Kidney capillary endothelial cell (primary cell): ENCODE results near the gene VPS4A.

Source experiments
- DNase-seq: peaks from one replicate; pipeline ENCODE4 v3.0.0-alpha.2; 2018; ENCODE audit warnings: low spot score

VPS4A gene

DNA sequence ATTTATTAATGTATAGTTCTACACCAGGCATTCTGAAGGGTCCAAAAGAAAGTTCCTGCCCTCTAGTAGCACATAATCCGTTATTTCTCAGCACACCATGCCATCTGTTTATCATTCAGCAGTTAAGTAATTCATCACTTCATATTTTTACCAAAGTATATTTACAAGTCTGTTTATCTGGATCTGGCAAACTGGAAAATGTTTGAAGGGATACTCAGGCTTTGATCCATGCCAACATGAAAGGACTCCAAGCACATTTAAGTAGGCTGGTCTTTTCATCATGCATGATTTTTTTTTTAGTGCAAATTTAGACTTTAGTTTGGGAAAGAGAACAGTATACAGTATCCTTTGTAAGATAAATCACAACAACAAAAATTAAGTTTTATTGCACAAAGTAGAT, 4.1 kb upstream of the VPS4A start:
- DNase-seq, result no peak

DNA sequence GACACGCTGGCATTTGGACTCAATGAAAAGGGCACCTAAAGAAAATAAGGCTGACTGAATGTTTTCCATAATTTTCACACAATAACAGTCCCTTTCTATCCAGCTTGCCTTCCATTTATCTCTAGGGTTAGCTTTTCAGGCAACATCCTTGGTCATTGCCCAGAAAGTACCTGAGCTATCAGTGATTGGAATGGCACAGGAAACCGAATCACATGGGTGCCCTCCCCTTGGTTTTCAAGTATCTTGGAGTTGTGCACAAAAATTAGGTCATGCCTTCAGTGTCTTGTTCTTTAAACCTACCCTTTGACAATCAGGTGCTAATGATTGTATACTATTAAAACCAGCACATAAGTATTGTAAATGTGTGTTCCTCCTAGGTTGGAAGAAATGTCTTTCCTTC, 3.3 kb upstream of the VPS4A start:
- DNase-seq, result no peak

DNA sequence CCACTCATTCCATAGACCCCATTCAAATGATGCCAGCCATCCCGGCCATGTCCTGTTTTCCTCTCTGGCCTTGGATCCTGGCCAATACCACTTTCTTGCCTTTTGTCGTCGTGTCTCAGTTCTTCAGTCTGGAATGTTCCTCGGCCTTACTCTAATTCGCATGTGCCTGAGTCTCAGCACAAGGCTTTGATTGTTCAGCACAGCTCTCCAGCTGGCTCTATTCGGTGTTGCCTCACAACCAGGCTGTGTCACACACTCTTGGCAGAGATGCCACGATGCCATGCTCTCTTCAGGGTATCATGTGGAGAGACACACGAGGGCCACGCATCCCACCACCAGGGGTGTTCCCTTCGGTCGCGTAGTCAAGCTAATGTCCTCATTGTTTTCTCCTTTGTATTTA, 1.8 kb upstream of the VPS4A start:
- DNase-seq, result no peak

DNA sequence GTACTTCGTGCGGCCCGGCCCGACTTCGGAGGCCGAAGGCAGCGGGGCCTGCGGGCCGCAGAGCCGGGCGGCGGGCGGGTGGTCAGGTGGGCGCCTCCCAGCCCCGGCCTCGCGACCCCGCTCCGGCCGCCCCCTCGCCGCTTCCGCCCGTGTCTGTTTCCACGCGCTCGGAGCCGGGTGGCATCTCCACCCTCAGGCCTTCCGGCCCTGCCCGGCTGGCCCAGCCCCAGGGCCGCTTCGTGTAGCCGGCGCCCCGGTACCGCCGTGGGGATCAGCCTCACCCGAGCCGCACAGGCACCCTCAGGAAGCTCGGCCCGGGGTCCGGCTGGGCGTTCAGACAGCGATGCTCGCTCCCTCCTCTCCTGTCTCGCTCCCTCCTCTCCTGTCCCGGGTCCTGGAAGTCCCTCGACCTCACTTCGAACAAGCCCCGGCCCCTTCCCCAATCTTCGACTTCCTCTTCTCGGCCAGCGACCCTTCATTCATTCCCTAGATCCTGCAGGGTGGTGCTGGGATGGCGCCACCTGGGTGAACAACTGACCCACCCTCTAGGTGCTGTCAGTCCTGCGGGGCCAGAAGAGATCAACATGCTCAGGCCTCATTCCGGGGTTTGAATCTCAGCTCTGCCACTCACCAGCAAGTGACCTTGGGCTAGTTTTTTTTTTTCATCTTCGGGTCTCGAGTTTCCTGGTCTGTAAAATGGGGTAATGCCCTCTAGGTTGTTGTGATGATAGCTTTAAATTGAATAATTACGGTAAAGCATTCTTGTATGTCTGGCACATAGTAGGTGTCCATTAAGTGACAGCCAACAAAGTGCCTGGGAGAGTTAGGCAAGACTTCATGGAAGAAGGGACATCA, 610 bp downstream of the VPS4A start:
- peak; percentile 16 for DNase-seq

DNA sequence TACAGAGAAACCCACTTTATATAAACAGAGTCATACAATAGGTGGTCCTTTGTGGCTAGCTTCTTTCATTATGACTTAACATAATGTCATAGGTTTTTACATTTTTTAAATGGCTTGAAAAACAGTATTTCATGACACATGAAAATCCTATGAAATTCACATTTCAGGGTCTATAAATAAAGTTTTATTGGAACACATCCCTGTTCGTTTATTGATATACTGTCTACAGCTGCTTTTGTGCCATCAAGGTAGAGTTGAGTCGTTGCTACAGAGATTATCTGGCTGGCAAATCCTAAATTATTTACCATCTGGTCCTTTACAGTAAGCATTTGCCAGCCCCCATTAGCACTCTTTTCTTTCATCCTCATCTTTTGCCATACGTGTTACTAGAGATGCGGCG, 2.3 kb downstream of the VPS4A start:
- DNase-seq, result no peak

DNA sequence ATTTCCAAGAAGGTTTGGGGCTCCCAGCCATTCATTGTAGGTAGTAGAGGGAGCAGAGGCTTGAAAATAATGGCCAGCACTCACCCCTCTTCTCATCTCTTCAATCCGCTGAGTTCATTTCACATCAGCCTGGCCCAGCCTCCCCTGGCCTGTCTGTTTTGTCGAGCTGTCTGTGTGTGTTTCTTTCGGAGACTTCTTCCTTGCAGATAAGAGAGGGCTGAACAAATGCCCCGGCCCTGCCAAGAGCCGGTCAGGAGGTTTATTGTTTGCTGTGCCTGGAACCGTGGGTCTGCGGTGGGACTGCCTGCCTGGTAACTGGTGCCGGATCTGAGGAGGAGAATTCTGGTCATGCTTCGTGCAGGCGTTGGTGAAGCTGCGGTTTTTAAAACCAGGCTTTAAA, 3.4 kb downstream of the VPS4A start:
- DNase-seq, result no peak

DNA sequence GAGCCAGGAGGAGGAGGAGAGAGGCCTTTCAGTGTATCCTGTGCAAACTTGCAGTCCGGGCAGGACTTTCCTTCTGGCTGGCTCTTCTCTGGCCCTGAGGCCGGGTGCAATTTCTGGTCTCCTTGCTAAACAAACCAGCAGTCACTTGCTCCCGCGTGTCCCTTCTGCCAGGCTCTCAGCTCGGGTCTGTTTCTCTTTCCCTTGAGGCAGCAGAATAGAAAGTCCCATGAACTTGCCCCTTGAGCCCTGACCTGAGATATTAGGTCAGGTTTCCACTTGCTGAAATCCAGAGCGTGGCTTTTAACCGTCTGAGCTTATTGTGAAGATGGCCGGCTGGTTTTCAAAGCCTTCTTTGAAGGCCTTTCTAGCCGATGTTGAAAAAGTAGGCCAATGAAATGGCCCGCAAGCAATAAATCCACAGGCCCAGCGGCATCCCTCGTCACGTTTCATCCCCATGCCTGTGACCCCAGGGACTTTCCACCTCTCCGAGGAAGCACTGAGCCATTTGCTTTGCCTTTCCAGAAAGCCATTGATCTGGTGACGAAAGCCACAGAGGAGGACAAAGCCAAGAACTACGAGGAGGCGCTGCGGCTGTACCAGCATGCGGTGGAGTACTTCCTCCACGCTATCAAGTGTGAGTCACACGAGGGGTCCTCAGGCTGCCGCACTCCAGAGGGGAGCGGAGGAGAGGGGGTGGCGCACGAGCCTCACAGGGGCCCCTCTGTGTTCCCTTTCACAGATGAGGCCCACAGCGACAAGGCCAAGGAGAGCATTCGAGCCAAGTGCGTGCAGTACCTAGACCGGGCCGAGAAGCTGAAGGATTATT, 4.5 kb downstream of the VPS4A start:
- no peak for DNase-seq

DNA sequence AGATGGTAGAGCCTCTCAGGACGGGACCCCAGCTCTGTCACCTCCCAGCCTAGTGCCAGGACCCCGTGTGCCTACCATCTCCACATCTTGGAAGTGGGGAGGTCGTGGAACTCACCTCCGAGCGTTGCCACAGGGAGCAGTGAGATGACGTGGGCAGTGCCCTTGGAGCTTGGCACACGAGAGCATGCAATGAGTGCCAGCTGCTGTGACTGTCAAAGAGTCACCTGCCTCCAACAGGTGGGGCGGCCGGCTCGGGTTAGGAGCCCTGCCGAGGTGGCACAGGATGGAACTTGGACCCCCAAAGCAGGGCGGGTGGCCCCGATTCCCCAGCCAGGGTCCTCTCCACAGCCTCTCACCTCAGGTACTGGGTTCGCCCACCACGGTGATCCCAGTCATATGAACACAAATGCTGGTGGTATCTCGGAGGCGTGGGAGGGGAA, 5.5 kb downstream of the VPS4A start:
- DNase-seq, result no peak

DNA sequence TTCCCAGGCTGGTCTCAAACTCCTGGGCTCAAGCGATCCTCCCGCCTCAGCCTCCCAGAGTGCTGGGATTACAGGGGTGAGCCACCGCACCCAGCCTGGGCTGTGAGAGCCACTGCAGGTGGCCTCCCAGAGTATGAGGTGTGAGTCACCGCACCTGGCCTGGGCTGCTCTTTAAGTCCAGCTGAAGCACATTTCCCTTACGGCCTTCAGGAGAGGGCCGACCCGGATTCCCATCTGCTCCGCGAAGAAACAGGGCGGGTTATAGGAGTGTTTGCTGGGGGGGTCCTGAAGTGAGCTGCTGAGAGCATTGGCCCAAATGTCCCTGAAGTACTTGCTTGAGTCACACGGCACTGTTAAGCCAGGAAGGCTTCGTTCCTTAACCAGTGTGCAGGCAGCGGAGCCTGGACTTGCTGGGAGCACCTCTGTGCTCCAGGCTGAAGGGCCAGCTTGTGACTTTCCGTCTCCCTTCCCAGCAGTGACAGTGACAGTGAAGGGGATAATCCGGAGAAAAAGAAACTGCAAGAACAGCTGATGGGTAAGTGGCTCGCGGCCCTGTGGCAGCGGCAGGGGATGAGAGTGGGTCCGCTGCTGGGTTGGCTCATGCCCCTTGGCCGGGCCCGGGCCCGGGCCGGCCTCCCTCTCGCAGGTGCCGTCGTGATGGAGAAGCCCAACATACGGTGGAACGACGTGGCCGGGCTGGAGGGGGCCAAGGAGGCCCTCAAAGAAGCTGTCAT, 7.2 kb downstream of the VPS4A start:
- no peak for DNase-seq

DNA sequence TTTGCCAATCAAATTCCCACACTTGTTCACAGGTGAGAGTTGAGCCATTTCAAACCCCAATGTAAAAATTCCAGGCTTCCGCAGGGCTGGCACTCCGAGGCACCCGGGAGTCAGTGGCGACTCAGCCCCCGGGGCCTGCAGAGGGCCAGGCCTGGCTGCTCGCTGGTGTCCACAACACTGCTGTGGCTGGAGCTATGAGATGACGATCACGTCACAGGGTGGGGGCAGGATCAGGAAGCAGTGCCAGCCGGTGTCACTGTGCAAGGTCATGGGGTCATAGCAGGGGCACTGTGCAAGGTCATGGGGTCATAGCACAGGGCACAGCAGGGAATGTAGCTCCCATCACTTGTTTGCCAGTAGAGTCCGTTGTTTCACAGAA, 7.8 kb downstream of the VPS4A start:
- no peak for DNase-seq

DNA sequence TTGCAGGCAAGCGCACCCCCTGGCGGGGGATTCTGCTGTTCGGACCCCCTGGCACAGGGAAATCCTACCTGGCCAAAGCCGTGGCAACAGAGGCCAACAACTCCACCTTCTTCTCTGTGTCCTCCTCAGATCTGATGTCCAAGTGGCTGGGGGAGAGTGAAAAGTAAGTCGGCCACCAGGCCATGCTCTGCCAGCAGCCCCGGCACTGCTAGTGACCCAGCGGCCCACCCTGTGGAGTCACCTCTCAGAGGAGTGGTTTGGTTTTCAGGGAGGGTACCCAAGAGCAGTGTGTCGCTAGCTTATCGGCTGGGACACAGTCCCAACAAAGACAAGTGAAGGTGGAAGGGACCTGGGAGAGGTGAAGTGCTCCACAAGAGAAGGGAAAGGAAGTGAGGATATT, 8.2 kb downstream of the VPS4A start:
- DNase-seq, result no peak

DNA sequence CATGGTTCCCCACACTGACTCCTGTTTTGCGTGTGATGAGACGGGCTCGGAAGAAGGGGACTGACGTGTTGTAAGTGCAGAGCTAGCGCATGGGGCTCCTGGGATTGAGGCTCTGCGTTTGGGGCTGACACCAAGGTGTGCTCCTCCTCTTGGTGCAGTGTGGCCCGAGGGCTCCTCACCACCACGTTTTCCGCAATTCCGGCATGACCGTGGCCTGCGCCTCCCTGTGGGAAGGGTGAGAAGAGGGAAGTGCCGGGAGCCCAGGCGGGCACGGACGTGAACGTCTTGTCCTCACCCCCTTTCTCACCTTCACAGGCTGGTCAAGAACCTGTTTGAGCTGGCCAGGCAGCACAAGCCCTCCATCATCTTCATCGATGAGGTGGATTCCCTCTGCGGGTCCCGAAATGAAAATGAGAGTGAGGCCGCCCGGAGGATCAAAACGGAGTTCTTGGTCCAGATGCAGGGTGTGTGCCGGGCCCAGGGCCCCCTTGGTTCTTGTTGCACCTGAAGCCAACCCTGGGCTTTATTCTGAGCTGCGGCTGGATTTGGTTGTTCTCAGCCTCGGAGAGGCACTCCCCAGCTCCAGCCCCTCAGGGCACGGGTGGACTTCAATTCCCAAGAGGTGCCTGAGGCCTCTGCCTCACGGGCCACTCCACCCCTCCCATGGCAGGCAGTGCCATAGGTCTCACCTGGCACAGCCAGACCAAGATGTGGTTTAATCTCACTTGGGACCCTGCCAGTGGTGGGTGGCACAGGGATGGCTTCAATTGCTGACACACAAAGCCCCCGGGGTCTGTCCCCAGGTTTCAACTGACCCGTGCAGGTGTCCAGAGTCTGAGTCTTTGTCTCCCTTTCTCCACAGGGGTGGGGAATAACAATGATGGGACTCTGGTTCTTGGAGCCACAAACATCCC, 8.9 kb downstream of the VPS4A start:
- DNase-seq, result no peak

DNA sequence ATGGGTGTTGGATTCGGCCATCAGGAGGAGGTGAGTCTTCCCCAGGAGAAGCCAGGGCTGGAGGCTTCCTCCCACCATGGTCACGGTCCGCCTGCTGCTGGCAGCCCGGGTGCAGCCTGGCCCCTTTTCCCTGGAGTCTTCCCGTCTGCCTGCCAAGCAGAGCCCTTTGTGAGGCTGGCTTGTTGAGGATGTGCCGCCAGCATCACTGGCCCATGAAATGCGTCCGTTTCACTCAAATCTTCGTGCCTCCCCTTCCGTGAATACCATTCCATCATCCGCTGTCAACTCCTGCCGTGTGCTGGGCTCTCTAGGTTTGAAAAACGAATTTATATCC, 9.6 kb downstream of the VPS4A start:
- no peak for DNase-seq

DNA sequence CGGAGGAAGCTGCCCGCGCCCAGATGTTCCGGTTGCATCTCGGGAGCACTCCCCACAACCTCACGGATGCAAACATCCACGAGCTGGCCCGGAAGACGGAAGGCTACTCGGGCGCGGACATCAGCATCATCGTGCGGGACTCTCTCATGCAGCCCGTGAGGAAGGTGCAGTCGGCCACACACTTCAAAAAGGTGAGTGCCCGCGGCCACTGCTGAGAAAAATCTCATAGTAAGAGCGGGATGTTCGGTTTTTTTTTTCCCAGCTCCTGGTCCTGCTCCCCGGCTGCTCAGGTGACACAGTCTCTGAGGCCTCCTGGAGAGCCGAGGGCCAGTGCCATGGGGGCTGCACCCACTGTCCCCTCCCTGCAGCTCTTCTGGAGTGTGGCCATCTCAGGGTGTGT, 9.9 kb downstream of the VPS4A start:
- no peak for DNase-seq

DNA sequence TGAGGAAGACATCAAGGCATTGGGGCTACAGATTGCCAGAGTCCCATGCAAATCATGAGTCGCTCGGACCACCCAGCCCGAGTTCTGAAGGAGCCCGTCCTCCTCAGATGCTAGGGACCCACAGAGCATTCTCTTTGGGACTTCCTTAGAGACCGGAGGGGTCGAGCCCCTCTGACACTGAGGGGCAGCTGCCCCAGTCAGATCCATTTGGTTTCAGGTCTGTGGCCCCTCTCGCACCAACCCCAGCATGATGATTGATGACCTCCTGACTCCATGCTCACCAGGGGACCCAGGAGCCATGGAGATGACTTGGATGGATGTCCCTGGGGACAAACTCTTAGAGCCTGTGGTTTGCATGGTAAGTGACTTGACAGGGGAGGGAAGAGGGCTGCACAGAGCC, 11.2 kb downstream of the VPS4A start:
- DNase-seq, result no peak

DNA sequence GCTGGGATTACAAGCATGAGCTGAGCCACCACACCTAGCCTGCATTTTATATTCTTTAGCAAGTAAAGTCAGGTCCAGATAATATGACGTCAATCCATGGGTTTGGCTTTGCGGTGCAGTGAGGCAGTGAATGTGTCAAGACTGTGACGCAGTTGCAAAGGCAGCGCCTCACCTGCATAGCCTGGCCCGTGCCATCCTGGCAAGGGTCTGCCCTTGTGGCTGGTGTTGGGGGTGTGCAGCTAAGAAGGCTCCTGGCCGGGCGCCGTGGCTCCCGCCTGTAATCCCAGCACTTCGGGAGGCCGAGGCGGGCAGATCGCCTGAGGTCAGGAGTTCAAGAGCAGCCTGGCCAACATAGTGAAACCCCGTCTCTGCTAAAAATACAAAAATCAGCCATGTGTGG, 12.3 kb downstream of the VPS4A start:
- no peak for DNase-seq

DNA sequence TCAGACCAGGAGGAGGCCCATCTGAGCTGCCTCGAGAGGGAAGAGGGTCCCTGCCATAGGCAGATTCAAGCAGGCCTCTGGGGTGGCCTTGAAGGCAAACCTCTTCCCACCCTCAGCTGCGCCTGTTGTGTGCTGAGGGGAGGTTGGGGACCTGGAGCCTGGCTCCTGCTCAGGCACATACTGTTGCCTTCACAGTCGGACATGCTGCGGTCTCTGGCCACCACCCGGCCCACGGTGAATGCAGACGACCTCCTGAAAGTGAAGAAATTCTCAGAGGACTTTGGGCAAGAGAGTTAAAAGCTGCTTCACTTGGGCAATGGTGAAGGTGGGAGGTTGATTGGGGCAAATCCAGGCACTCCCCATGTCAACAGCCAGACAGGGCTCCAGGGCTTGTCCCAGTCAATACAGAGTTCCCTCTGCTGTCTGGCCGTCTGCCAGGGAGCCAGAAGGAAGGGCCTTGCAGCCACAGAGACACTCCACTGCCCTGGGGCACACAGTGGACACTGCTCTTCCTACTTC, 12.9 kb downstream of the VPS4A start:
- no peak for DNase-seq

DNA sequence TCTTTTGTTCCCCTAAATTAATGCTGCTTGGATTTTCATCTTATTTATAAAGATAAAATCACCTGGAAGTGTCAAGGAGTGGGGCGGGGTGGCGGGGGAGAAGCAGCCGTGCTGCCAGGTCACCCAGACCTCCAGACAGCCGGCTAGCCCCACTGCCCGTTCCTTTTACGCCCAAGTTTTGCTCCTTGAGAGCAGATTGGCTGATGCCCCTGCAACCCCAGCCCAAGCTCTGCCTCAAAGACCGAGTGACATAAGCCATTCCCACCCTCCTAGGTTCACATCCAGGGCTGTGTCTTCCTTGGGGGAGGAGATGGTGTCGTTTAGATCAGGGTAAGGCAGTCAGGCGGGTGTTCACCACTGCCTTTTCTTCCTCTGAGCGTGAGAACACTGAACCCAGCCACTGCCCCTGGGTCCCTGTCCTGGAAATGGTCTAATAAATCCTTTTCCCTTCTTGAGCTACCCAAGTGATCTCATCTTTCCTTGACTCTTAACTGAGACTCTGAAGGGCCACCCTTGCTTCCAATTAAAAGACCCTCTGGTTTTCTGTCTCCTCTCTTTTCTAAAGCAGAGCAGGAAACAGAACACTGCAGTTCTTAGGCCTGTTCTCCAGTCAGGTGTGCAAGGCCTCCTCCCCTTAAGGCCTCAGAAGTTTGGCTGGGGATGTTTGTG, 13.6 kb downstream of the VPS4A start:
- no peak for DNase-seq

DNA sequence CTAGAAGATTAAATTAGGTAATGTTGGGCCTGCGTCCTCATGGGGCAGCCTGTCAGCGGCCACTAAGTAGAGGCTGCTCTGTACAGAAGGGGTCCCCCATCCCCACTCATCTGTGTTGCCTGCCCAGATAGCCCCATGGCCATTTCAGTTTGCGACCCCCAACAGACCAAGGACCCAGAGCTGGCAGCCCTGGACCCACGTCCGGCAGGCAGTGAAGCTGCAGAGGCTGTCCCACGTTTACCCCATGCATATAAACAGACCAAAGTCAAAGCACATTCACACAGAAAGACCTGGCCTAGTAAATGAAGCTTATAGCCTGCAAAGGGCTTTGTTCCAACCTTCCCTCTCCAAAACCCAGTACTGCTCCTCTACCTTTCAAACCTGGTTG, 14.6 kb downstream of the VPS4A start:
- no peak for DNase-seq

DNA sequence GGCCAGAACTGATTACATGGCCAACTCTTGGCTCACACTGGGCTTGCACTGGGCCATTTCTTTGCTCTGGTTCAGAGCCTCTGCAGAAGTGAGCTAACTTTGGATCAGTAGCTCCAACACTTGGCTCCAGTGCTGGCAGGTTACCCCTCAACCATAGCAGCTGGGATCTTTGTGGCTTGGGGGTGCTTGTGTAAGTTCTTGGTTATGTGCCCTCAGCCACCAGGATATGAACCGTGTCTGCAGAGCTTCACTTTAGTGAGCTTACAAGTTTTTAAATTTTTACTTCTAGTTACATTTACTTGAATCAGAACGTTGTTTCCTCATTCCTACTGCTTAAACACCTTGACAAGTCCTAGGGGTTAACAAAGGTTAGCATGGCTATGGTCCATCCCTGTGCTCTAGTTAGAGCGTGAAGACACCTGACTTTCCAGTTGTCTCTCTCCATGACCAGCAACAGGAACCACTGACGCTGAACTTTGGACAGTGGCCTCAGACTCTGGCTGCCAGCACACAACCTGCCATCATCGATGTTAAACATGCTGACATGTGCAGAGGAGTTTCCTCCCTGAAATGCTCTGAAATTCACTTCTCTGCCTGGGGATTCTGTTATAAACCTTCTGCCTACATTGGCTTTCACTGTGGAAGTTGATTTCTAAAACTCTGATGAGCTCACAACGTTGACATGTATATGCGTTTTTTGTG, 15.2 kb downstream of the VPS4A start:
- no peak for DNase-seq
